Inferior parietal cortex (tissue), 1 donor: ENCODE results near the gene FBXL16.

Experiments used
- DNase-seq: peaks from one replicate; pipeline ENCODE4 v3.0.0-alpha.2; 2016; ENCODE audit errors: extremely low spot score

Gene FBXL16

GRCh38 chr16:710500-711075, 5.0 kb upstream of the FBXL16 start:
- DNase-seq = no peak

- peak; percentile 86 for DNase-seq
Measured at GRCh38 chr16:709566-710499, 4.2 kb upstream of the FBXL16 start.

GRCh38 chr16:708959-709358, 3.4 kb upstream of the FBXL16 start:
- no peak for DNase-seq

GRCh38 chr16:708019-708418, 2.4 kb upstream of the FBXL16 start:
- DNase-seq = no peak

- DNase-seq = no peak
Measured at GRCh38 chr16:707062-707538, 1.5 kb upstream of the FBXL16 start.

GRCh38 chr16:706189-707061, 824 bp upstream of the FBXL16 start:
- DNase-seq = no peak

- no peak for DNase-seq
Measured at GRCh38 chr16:704552-705380, 835 bp downstream of the FBXL16 start.

GRCh38 chr16:704047-704446, 1.6 kb downstream of the FBXL16 start:
- no peak for DNase-seq

- DNase-seq = no peak
Measured at GRCh38 chr16:703406-703805, 2.2 kb downstream of the FBXL16 start.

GRCh38 chr16:702341-702740, 3.3 kb downstream of the FBXL16 start:
- DNase-seq = no peak

- no peak for DNase-seq
Measured at GRCh38 chr16:700684-701584, 4.7 kb downstream of the FBXL16 start.

GRCh38 chr16:698911-699671, 6.5 kb downstream of the FBXL16 start:
- DNase-seq = no peak

- DNase-seq = no peak
Measured at GRCh38 chr16:695355-696089, 10.1 kb downstream of the FBXL16 start.

- DNase-seq = no peak
Measured at GRCh38 chr16:694863-695354, 10.7 kb downstream of the FBXL16 start.

- no peak for DNase-seq
Measured at GRCh38 chr16:694187-694862, 11.3 kb downstream of the FBXL16 start.

- DNase-seq = no peak
Measured at GRCh38 chr16:693766-694165, 11.8 kb downstream of the FBXL16 start.

GRCh38 chr16:693364-693763, 12.2 kb downstream of the FBXL16 start:
- DNase-seq = no peak
